ENCODE data around the gene PTCHD1. TPM values are rescaled to one million over a fixed set of nuclear protein-coding genes. Genes with fewer than 3 reads are reported as not detected.

The PTCHD1 gene
- total RNA-seq, 1 experiment from 2014 or later = 4.2 TPM

DNA sequence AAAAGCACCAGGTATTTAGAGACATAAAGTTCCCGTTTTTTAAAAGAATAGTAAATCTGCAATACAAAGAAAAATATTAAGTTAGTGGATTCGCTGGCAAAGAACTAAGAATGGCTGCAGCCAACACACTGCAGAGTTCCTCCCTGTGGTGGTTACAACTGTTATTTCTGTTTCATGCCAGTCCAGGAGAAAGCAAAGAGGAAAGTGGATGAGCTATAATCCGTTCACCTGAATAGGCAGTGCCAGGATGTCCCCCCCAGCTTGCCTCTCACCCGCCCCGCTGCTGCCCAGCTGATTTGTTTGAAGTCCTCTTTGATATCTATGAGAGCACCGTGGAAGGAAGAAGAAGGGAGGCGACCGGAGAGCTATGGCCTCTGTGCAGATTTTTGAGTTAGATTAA, 63.9 kb downstream of the PTCHD1 start:
- peaks cover 3% of the 10 kb centered on the region; the same call in 1 of the 2 replicates for H3K36me3 Mint-ChIP-seq
- TF ChIP-seq ZNF416 (CRISPR knock-in tag; IDR thresholded peaks at IDR 0.05) (no peak), EMX1 (CRISPR knock-in tag; IDR thresholded peaks at IDR 0.05) (no peak)
- ATAC-seq = no peak
- no peaks in the 10 kb centered on the region for H3K27me3 Mint-ChIP-seq (ENCODE audit: low read depth)
- peaks cover 8% of the 10 kb centered on the region for H3K4me1 Mint-ChIP-seq
- no peak overlapping the region for H3K27ac Mint-ChIP-seq
- ChIA-PET CTCF (interaction anchor here (1.1 to 1.5 kb wide), 2 partner anchors 17 to 81 kb away, joined by 3 read pairs; no protein-coding TSS in a partner anchor), POLR2A (no interaction called here)
- no peaks in the 10 kb centered on the region for H3K9me3 Mint-ChIP-seq
- H3K4me3 Mint-ChIP-seq = no peak overlapping the region
- DNase-seq (ENCODE audit: low spot score) = no peak

DNA sequence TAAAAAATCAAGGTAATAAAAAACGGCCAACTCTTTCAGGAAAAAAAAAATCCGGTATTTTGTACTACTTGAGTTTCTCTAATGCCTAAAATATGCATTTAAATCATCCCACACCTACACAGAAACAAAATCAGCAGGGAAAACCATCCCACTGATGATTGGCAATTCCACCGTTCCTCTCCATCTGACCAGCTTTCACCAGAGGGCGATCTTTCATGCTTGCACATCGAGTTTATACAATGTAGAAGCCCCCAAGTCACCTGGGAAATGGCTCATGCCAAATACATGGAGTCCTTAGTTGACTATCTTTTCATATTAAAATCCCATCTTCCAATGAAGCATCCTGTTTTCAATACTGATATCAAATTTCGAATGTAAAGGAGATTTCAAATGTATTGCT, 69.2 kb downstream of the PTCHD1 start:
- Mint-ChIP-seq H3K27ac (no peak overlapping the region), H3K27me3 (ENCODE audit: low read depth) (no peaks in the 10 kb centered on the region), H3K4me3 (no peak overlapping the region), H3K36me3 (no peaks in the 10 kb centered on the region), H3K4me1 (peaks cover 9% of the 10 kb centered on the region), H3K9me3 (no peaks in the 10 kb centered on the region)
- ChIA-PET POLR2A (no interaction called here), CTCF (interaction anchor here (1.0 kb wide), 1 partner anchor 8 kb away, joined by 3 read pairs; no protein-coding TSS in a partner anchor)
- TF ChIP-seq, protein P1, sequence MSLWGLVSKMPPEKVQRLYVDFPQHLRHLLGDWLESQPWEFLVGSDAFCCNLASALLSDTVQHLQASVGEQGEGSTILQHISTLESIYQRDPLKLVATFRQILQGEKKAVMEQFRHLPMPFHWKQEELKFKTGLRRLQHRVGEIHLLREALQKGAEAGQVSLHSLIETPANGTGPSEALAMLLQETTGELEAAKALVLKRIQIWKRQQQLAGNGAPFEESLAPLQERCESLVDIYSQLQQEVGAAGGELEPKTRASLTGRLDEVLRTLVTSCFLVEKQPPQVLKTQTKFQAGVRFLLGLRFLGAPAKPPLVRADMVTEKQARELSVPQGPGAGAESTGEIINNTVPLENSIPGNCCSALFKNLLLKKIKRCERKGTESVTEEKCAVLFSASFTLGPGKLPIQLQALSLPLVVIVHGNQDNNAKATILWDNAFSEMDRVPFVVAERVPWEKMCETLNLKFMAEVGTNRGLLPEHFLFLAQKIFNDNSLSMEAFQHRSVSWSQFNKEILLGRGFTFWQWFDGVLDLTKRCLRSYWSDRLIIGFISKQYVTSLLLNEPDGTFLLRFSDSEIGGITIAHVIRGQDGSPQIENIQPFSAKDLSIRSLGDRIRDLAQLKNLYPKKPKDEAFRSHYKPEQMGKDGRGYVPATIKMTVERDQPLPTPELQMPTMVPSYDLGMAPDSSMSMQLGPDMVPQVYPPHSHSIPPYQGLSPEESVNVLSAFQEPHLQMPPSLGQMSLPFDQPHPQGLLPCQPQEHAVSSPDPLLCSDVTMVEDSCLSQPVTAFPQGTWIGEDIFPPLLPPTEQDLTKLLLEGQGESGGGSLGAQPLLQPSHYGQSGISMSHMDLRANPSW (CRISPR knock-in tag; conservative IDR thresholded peaks at IDR 0.05; ENCODE audit: low read depth) = no peak
- TF ChIP-seq E2F1 (CRISPR knock-in tag; IDR thresholded peaks at IDR 0.05) (no peak), ATF3 (CRISPR knock-in tag; conservative IDR thresholded peaks at IDR 0.05) (no peak), GABPB1 (CRISPR knock-in tag; IDR thresholded peaks at IDR 0.05) (no peak), ZNF263 (CRISPR knock-in tag; IDR thresholded peaks at IDR 0.05; ENCODE audit: low read depth) (no peak), CREM (CRISPR knock-in tag; IDR thresholded peaks at IDR 0.05) (no peak)
- no peak for ATAC-seq
- DNase-seq (ENCODE audit: low spot score) = peak; percentile 10

GRCh38 chrX:23422912-23423311, 88.3 kb downstream of the PTCHD1 start:
- TF ChIP-seq, protein P2, sequence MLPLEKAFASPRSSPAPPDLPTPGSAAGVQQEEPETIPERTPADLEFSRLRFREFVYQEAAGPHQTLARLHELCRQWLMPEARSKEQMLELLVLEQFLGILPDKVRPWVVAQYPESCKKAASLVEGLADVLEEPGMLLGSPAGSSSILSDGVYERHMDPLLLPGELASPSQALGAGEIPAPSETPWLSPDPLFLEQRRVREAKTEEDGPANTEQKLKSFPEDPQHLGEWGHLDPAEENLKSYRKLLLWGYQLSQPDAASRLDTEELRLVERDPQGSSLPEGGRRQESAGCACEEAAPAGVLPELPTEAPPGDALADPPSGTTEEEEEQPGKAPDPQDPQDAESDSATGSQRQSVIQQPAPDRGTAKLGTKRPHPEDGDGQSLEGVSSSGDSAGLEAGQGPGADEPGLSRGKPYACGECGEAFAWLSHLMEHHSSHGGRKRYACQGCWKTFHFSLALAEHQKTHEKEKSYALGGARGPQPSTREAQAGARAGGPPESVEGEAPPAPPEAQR (CRISPR knock-in tag; IDR thresholded peaks at IDR 0.05) = no peak
- TF ChIP-seq CTCF (IDR thresholded peaks at IDR 0.05) (no peak), TEAD1 (CRISPR knock-in tag; IDR thresholded peaks at IDR 0.05) (no peak), ZNF671 (CRISPR knock-in tag; IDR thresholded peaks at IDR 0.05) (no peak), ZNF219 (CRISPR knock-in tag; IDR thresholded peaks at IDR 0.05; ENCODE audit: borderline replicate concordance) (no peak), GTF2I (CRISPR knock-in tag; conservative IDR thresholded peaks at IDR 0.05) (no peak), ZNF423 (CRISPR knock-in tag; IDR thresholded peaks at IDR 0.05) (no peak)

More at GRCh38 chrX:23422912-23423311, 88.3 kb downstream of the PTCHD1 start:
- H3K36me3 Mint-ChIP-seq = peaks cover 32% of the 10 kb centered on the region
- peaks cover 45% of the 10 kb centered on the region for H3K9me3 Mint-ChIP-seq
- no peaks in the 10 kb centered on the region for H3K4me1 Mint-ChIP-seq
- H3K27me3 Mint-ChIP-seq (ENCODE audit: low read depth) = no peaks in the 10 kb centered on the region; the same call in none of the 2 replicates
- H3K4me3 Mint-ChIP-seq = no peak overlapping the region
- no peak overlapping the region for H3K27ac Mint-ChIP-seq
- POLR2A ChIA-PET = no interaction called here
- ATAC-seq (no peak), DNase-seq (ENCODE audit: low spot score) (no peak)
- CTCF ChIA-PET = no interaction called here
